NT2/D1 (cell line): Measurements from ENCODE around the gene PRKRIP1.

Experiments used
- YY1 ChIP-seq: IDR thresholded peaks from 2 replicates; pipeline ENCODE4 v1.6.1; 2011; ENCODE audit not compliant: insufficient read length, insufficient read depth
- ZNF274 ChIP-seq: IDR thresholded peaks from 2 replicates; pipeline ENCODE4 v1.6.1; 2011; ENCODE audit warnings: mild to moderate bottlenecking, low read depth, low read length

- no peak for TF ChIP-seq YY1
- no peak for TF ChIP-seq ZNF274
These were observed 64.3 kb downstream of the PRKRIP1 start for GRCh38 chr7:102460467-102460866.
